SU-DHL-6 (cell line): ENCODE data around the gene GABRA1.

Source experiments
- H2AFZ ChIP-seq: fragments of 200-600 bp; sonication (generic); 2 replicates; pipeline ENCODE4 v1.6.1; 2014; ENCODE audit warnings: low read depth, mild to moderate bottlenecking, moderate library complexity, mixed read lengths, antibody characterized with exemption, low read length; ENCODE audit not compliant: severe bottlenecking
- H3F3A ChIP-seq: fragments of 200-600 bp; shearing (Covaris generic); 2 replicates; pipeline ENCODE4 v1.6.0; 2016; ENCODE audit warnings: antibody characterized with exemption, mild to moderate bottlenecking; ENCODE audit not compliant: insufficient read depth
- H3K27ac ChIP-seq: fragments of 200-600 bp; sonication (generic); 2 replicates; pipeline ENCODE4 v1.5.1; 2016; ENCODE audit warnings: low read depth, mild to moderate bottlenecking, low read length, moderate library complexity, mixed read lengths
- H3K27me3 ChIP-seq: fragments of 200-600 bp; sonication (generic), shearing (Covaris generic); 2 replicates; pipeline ENCODE4 v1.6.0; 2014; ENCODE audit warnings: mild to moderate bottlenecking, low read length
- H3K36me3 ChIP-seq: fragments of 200-600 bp; sonication (generic); 2 replicates; pipeline ENCODE4 v1.6.1; 2014; ENCODE audit warnings: mild to moderate bottlenecking, low read length, mixed read lengths
- H3K4me2 ChIP-seq: fragments of 300-600, 200-600 bp; shearing (Covaris generic), sonication (generic); 2 replicates; pipeline ENCODE4 v1.6.0; 2014; ENCODE audit warnings: low read length, low read depth, mild to moderate bottlenecking; ENCODE audit not compliant: poor library complexity, severe bottlenecking
- H3K4me3 ChIP-seq: fragments of 200-600 bp; sonication (generic); 2 replicates; pipeline ENCODE4 v1.5.1; 2014; ENCODE audit warnings: antibody characterized with exemption, low read length, mild to moderate bottlenecking, mixed read lengths; ENCODE audit not compliant: insufficient read depth, poor library complexity, severe bottlenecking
- H3K79me2 ChIP-seq: fragments of 200-600 bp; sonication (generic); 2 replicates; pipeline ENCODE4 v1.6.1; 2014; ENCODE audit warnings: mild to moderate bottlenecking, low read length, moderate library complexity; ENCODE audit not compliant: insufficient read depth
- H3K9ac ChIP-seq: fragments of 200-600 bp; sonication (generic); 2 replicates; pipeline ENCODE4 v1.7.0; 2014; ENCODE audit warnings: mild to moderate bottlenecking, low read length
- H3K9me2 ChIP-seq: fragments of 200-600 bp; sonication (generic); replicated peaks from 2 replicates; pipeline ENCODE4 v1.6.1; 2014; ENCODE audit warnings: low read length; ENCODE audit not compliant: insufficient read depth
- H3K9me3 ChIP-seq: fragments of 200-600 bp; sonication (generic); 2 replicates; pipeline ENCODE4 v1.6.1; 2014; ENCODE audit warnings: low read length, mixed read lengths; ENCODE audit not compliant: insufficient read depth
- H4K20me1 ChIP-seq: fragments of 200-600 bp; sonication (generic); 2 replicates; pipeline ENCODE4 v1.6.1; 2014; ENCODE audit warnings: low read depth, mild to moderate bottlenecking, antibody characterized with exemption, low read length, moderate library complexity, mixed read lengths
- CTCF ChIP-seq: fragments of 200-600 bp; sonication (generic); IDR thresholded peaks from one replicate; pipeline ENCODE4 v1.5.1; 2017; ENCODE audit warnings: antibody characterized with exemption, mild to moderate bottlenecking, low read length, moderate library complexity; ENCODE audit not compliant: insufficient read depth, poor library complexity, severe bottlenecking
- EZH2phosphoT487 ChIP-seq: fragments of 200-600 bp; sonication (generic), shearing (Covaris generic); conservative IDR thresholded peaks from 2 replicates; pipeline ENCODE4 v1.6.1; 2018; ENCODE audit warnings: mild to moderate bottlenecking, antibody characterized with exemption, low read length, moderate library complexity, mixed read lengths

Gene GABRA1

GRCh38 chr5:161847447-161847846 is 473 bp upstream of the GABRA1 start:
- Histone ChIP-seq H3K9me3 (no peaks in the 10 kb centered on the region), H4K20me1 (no peaks in the 10 kb centered on the region), H2AFZ (no peak overlapping the region), H3K27ac (no peak overlapping the region), H3F3A (no peaks in the 10 kb centered on the region), H3K9ac (no peak overlapping the region), H3K27me3 (no peaks in the 10 kb centered on the region), H3K4me3 (no peak overlapping the region), H3K4me2 (no peak overlapping the region), H3K79me2 (no peaks in the 10 kb centered on the region), H3K36me3 (no peaks in the 10 kb centered on the region), H3K9me2 (no peaks in the 10 kb centered on the region)
- TF ChIP-seq EZH2phosphoT487 (no peak), CTCF (no peak)

- Histone ChIP-seq H2AFZ (no peak overlapping the region), H4K20me1 (no peaks in the 10 kb centered on the region), H3K4me3 (no peak overlapping the region), H3K36me3 (no peaks in the 10 kb centered on the region), H3K79me2 (no peaks in the 10 kb centered on the region), H3K27ac (no peak overlapping the region), H3K9me2 (no peaks in the 10 kb centered on the region), H3K9ac (no peak overlapping the region), H3K4me2 (no peak overlapping the region), H3K27me3 (no peaks in the 10 kb centered on the region), H3F3A (no peaks in the 10 kb centered on the region), H3K9me3 (no peaks in the 10 kb centered on the region)
- TF ChIP-seq EZH2phosphoT487: no peak
- no peak for TF ChIP-seq CTCF
Measured at GRCh38 chr5:161850491-161850890, 2.6 kb downstream of the GABRA1 start.

- H3K4me2 ChIP-seq: no peak overlapping the region
- H3K9me3 ChIP-seq: no peaks in the 10 kb centered on the region
- H3K79me2 ChIP-seq: no peaks in the 10 kb centered on the region
- no peaks in the 10 kb centered on the region for H3K9me2 ChIP-seq
- H3K27ac ChIP-seq: no peak overlapping the region
- no peak overlapping the region for H3K4me3 ChIP-seq
- H4K20me1 ChIP-seq: no peaks in the 10 kb centered on the region
- H3F3A ChIP-seq: no peaks in the 10 kb centered on the region
- no peaks in the 10 kb centered on the region for H3K27me3 ChIP-seq
- H3K36me3 ChIP-seq: no peaks in the 10 kb centered on the region
- TF ChIP-seq EZH2phosphoT487 (no peak), CTCF (peak; percentile 26)
- no peak overlapping the region for H3K9ac ChIP-seq
- H2AFZ ChIP-seq: no peak overlapping the region
Measured at GRCh38 chr5:161851691-161852299, 3.9 kb downstream of the GABRA1 start.
